Progenitor cell of endocrine pancreas (in vitro differentiated cells): ENCODE measurements around the gene ZNF552. TPM values are rescaled to one million over a fixed set of nuclear protein-coding genes. Genes with fewer than 3 reads are reported as not detected.

Experiments
- DNase-seq: peaks from one replicate; pipeline ENCODE4 v3.0.0; 2021; ENCODE audit warnings: low spot score; ENCODE audit not compliant: unreplicated experiment
- H3K27ac Mint-ChIP-seq: 2 replicates; pipeline ENCODE4 v1.8.0; 2021; ENCODE audit warnings: mild to moderate bottlenecking, moderate library complexity, mixed read lengths
- H3K27me3 Mint-ChIP-seq: 2 replicates; pipeline ENCODE4 v1.8.0; 2021; ENCODE audit warnings: mixed read lengths
- H3K36me3 Mint-ChIP-seq: 2 replicates; pipeline ENCODE4 v1.8.0; 2022; ENCODE audit warnings: mixed read lengths; ENCODE audit not compliant: insufficient read depth
- H3K4me1 Mint-ChIP-seq: 2 replicates; pipeline ENCODE4 v1.8.0; 2021; ENCODE audit warnings: low read depth, mixed read lengths
- H3K4me3 Mint-ChIP-seq: 2 replicates; pipeline ENCODE4 v1.8.0; 2021; ENCODE audit warnings: low read depth, mild to moderate bottlenecking, moderate library complexity, mixed read lengths
- H3K9me3 Mint-ChIP-seq: 2 replicates; pipeline ENCODE4 v1.8.0; 2021; ENCODE audit warnings: low read depth, mixed read lengths
- CTCF ChIP-seq: fragments of 200-600 bp; sonication (generic); IDR thresholded peaks from one replicate; pipeline ENCODE4 v1.5.0; 2021; ENCODE audit warnings: antibody characterized with exemption, mild to moderate bottlenecking; ENCODE audit not compliant: unreplicated experiment
- total RNA-seq: library from RNA; stranded (reverse); gene quantifications from 2 replicates; pipeline ENCODE4 v1.2.1, GENCODE V29; 2021

ZNF552 gene
- total RNA-seq, 1 donor from 2014 or later: 27.9 TPM

- no peak for DNase-seq
- Mint-ChIP-seq H3K36me3 (peaks cover 50% of the 10 kb centered on the region), H3K27ac (no peak overlapping the region), H3K4me1 (no peaks in the 10 kb centered on the region), H3K9me3 (peaks cover 9% of the 10 kb centered on the region), H3K4me3 (no peak overlapping the region), H3K27me3 (no peaks in the 10 kb centered on the region)
- TF ChIP-seq CTCF: no peak
These were observed 55.6 kb downstream of the ZNF552 start for GRCh38 chr19:57759096-57759495.

- Mint-ChIP-seq H3K27ac (no peak overlapping the region), H3K4me1 (no peaks in the 10 kb centered on the region), H3K27me3 (no peaks in the 10 kb centered on the region), H3K36me3 (peaks cover 56% of the 10 kb centered on the region), H3K4me3 (no peak overlapping the region), H3K9me3 (peaks cover 19% of the 10 kb centered on the region)
- no peak for DNase-seq
- no peak for TF ChIP-seq CTCF
These were observed 56.8 kb downstream of the ZNF552 start for GRCh38 chr19:57757941-57758340.

Other genes starting within 250 kb of the ZNF552 start
- 7.2 and 8.6 TPM in 2 replicates for gene ZNF416, start 236.0 kb downstream of the ZNF552 start, total RNA-seq
- gene ZIK1, start 230.8 kb downstream of the ZNF552 start, total RNA-seq: 12.9 and 13.7 TPM in 2 replicates
- gene ZNF530, start 215.0 kb downstream of the ZNF552 start, total RNA-seq: 4.4 and 4.9 TPM in 2 replicates
- gene ZNF134, start 200.7 kb downstream of the ZNF552 start, total RNA-seq: 24.9 and 26.8 TPM in 2 replicates
- gene ZNF211, start 181.7 kb downstream of the ZNF552 start, total RNA-seq: 25.1 and 26.0 TPM in 2 replicates
- gene ZSCAN4, start 146.0 kb downstream of the ZNF552 start, total RNA-seq: not detected in 2 replicates
- 10.9 and 13.6 TPM in 2 replicates for gene ZNF551, start 132.9 kb downstream of the ZNF552 start, total RNA-seq
- gene ZNF154, start 105.7 kb downstream of the ZNF552 start, total RNA-seq: 39.0 and 43.3 TPM in 2 replicates
- 11.7 and 15.4 TPM in 2 replicates for gene ZNF671, start 87.3 kb downstream of the ZNF552 start, total RNA-seq
- gene ZNF776, start 68.1 kb downstream of the ZNF552 start, total RNA-seq: 32.8 and 35.3 TPM in 2 replicates
- 33.1 and 33.2 TPM in 2 replicates for gene ZNF586, start 45.2 kb downstream of the ZNF552 start, total RNA-seq
- gene ZNF587B, start 15.4 kb upstream of the ZNF552 start, total RNA-seq: 24.9 and 29.8 TPM in 2 replicates
- 88.4 and 93.7 TPM in 2 replicates for gene ZNF587, start 34.9 kb upstream of the ZNF552 start, total RNA-seq
- gene ZNF814, start 74.1 kb upstream of the ZNF552 start, total RNA-seq: 53.6 and 54.9 TPM in 2 replicates
- 25.9 and 27.2 TPM in 2 replicates for gene ZNF417, start 101.7 kb upstream of the ZNF552 start, total RNA-seq
- 20.5 and 21.9 TPM in 2 replicates for gene ZNF418, start 120.5 kb upstream of the ZNF552 start, total RNA-seq
- gene ZNF256, start 132.8 kb upstream of the ZNF552 start, total RNA-seq: 7.3 and 7.5 TPM in 2 replicates
- 1.6 and 1.8 TPM in 2 replicates for gene C19orf18, start 159.6 kb upstream of the ZNF552 start, total RNA-seq
- gene ZNF606, start 187.9 kb upstream of the ZNF552 start, total RNA-seq: 48.6 and 49.0 TPM in 2 replicates
- 4.8 and 6.7 TPM in 2 replicates for gene ZSCAN1, start 219.1 kb upstream of the ZNF552 start, total RNA-seq
- 17.3 and 17.9 TPM in 2 replicates for gene ZNF135, start 244.4 kb upstream of the ZNF552 start, total RNA-seq